ENCODE results near the gene SLAMF8.

The SLAMF8 gene

GRCh38 chr1:159817276-159818041, 9.2 kb upstream of the SLAMF8 start:
- DNase-seq (ENCODE audit: low read depth in 2 of 2) = peak in 1 of 2 donors; percentile 73
- no peak overlapping the region for H3K4me3 ChIP-seq (replicated peaks in 1 of 2; ENCODE audit: low read depth in 2 of 2, low read length in 2 of 2)
- TF ChIP-seq CTCF (IDR thresholded peaks at IDR 0.05; ENCODE audit: low read depth, low read length) = no peak

GRCh38 chr1:159821171-159821867, 5.4 kb upstream of the SLAMF8 start:
- H3K4me3 ChIP-seq (replicated peaks in 1 of 2; ENCODE audit: low read depth in 2 of 2, low read length in 2 of 2) = no peak overlapping the region
- peak; percentile 66 to 81 for DNase-seq (ENCODE audit: low read depth in 2 of 2)
- peak; percentile 92 for TF ChIP-seq CTCF (IDR thresholded peaks at IDR 0.05; ENCODE audit: low read depth, low read length)

- no peak for DNase-seq (ENCODE audit: low read depth in 2 of 2)
- no peak for TF ChIP-seq CTCF (IDR thresholded peaks at IDR 0.05; ENCODE audit: low read depth, low read length)
- no peak overlapping the region for H3K4me3 ChIP-seq (replicated peaks in 1 of 2; ENCODE audit: low read depth in 2 of 2, low read length in 2 of 2)
Measured at GRCh38 chr1:159823406-159823805, 3.3 kb upstream of the SLAMF8 start.

GRCh38 chr1:159825564-159825963, 1.1 kb upstream of the SLAMF8 start:
- DNase-seq (ENCODE audit: low read depth in 2 of 2) = no peak
- H3K4me3 ChIP-seq (replicated peaks in 1 of 2; ENCODE audit: low read depth in 2 of 2, low read length in 2 of 2) = no peak overlapping the region
- no peak for TF ChIP-seq CTCF (IDR thresholded peaks at IDR 0.05; ENCODE audit: low read depth, low read length)

- H3K4me3 ChIP-seq (replicated peaks in 1 of 2; ENCODE audit: low read depth in 2 of 2, low read length in 2 of 2) = no peak overlapping the region
- TF ChIP-seq CTCF (IDR thresholded peaks at IDR 0.05; ENCODE audit: low read depth, low read length) = no peak
- no peak for DNase-seq (ENCODE audit: low read depth in 2 of 2)
Measured at GRCh38 chr1:159827102-159827490, 423 bp downstream of the SLAMF8 start.

- no peak overlapping the region for H3K4me3 ChIP-seq (replicated peaks in 1 of 2; ENCODE audit: low read depth in 2 of 2, low read length in 2 of 2)
- no peak for DNase-seq (ENCODE audit: low read depth in 2 of 2)
- TF ChIP-seq CTCF (IDR thresholded peaks at IDR 0.05; ENCODE audit: low read depth, low read length) = no peak
Measured at GRCh38 chr1:159827549-159827948, 876 bp downstream of the SLAMF8 start.

Data from cardiac fibroblast (primary cell).